ENCODE results near the gene OCRL.
"Not testable (repeated sequence)": the region's sequence is repeated elsewhere in the genome, so short reads cannot be mapped to it uniquely, and the experiment has no call there.

DNA sequence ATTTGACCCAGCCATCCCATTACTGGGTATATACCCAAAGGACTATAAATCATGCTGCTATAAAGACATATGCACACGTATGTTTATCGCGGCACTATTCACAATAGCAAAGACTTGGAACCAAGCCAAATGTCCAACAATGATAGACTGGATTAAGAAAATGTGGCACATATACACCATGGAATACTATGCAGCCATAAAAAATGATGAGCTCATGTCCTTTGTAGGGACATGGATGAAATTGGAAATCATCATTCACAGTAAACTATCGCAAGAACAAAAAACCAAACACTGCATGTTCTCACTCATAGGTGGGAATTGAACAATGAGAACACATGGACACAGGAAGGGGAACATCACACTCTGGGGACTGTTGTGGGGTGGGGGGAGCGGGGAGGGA is 24.3 kb downstream of the OCRL start:
- TF ChIP-seq, protein P1, sequence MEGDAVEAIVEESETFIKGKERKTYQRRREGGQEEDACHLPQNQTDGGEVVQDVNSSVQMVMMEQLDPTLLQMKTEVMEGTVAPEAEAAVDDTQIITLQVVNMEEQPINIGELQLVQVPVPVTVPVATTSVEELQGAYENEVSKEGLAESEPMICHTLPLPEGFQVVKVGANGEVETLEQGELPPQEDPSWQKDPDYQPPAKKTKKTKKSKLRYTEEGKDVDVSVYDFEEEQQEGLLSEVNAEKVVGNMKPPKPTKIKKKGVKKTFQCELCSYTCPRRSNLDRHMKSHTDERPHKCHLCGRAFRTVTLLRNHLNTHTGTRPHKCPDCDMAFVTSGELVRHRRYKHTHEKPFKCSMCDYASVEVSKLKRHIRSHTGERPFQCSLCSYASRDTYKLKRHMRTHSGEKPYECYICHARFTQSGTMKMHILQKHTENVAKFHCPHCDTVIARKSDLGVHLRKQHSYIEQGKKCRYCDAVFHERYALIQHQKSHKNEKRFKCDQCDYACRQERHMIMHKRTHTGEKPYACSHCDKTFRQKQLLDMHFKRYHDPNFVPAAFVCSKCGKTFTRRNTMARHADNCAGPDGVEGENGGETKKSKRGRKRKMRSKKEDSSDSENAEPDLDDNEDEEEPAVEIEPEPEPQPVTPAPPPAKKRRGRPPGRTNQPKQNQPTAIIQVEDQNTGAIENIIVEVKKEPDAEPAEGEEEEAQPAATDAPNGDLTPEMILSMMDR (optimal IDR thresholded peaks at IDR 0.05 in 1 of 3, IDR thresholded peaks at IDR 0.05 in 1 of 3, conservative IDR thresholded peaks at IDR 0.05 in 1 of 3; ENCODE audit: extremely low read depth in 1 of 3, insufficient read depth in 2 of 3, low read length in 3 of 3): not testable (repeated sequence)
- TF ChIP-seq EZH2 (IDR thresholded peaks at IDR 0.05; ENCODE audit: low read length): not testable (repeated sequence)

Measured in keratinocyte (primary cell).